Measurements from ENCODE around the gene SLC28A1. TPM values are rescaled to one million over a fixed set of nuclear protein-coding genes. Genes with fewer than 3 reads are reported as not detected.
A peak's percentile ranks its signal among the peaks of the same experiment; 100 is the strongest.

Gene SLC28A1
- total RNA-seq, 2 donors from 2014 or later, result not detected

DNA sequence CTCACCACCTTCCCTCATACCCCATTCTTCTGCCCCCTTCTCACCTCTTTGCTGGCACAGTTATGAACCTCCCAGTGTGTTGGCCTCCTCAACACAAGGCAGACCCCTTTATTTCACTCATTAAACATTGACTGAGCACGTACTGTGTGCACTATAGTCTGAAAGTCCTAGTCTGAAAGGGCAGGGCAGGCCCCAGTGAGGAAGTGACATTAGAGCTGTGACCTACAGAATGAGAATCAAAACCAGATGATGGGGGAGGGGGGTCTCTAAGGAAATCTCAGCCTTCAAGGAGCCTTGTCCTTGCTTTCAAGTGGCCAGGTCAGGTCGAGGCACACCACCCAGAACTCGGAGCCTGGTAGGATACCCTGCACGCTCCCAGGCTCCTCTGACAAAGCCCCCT lies 3.5 kb downstream of the SLC28A1 start:
- Mint-ChIP-seq H3K27ac (no peak overlapping the region), H3K4me3 (no peak overlapping the region), H3K27me3 (peaks cover 4% of the 10 kb centered on the region), H3K36me3 (ENCODE audit: low read depth) (no peaks in the 10 kb centered on the region), H3K9me3 (no peaks in the 10 kb centered on the region), H3K4me1 (no peaks in the 10 kb centered on the region)
- no peak for ATAC-seq (replicated peaks)

DNA sequence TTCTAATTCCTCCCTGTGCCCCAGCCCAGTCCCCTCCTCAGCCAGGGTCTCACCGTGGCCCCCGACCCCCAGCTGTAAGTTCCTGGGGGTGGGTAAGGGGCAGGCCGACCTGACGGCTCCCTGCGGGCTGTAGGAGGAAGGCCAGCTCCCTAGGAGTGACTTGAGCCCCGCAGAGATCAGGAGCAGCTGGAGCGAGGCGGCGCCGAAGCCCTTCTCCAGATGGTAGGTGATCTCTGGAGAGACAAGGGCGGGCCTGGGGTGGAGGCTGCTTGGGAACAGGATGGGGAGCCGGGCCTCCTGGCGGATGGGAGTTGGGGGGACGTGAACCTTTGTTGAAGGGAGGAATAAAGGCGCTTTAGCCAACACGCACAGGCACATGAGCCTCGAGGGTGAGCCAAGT lies 4.2 kb downstream of the SLC28A1 start:
- ATAC-seq (replicated peaks), result no peak
- no peak overlapping the region for H3K27ac Mint-ChIP-seq
- H3K4me1 Mint-ChIP-seq, result no peaks in the 10 kb centered on the region
- no peaks in the 10 kb centered on the region for H3K36me3 Mint-ChIP-seq (ENCODE audit: low read depth)
- peaks cover 4% of the 10 kb centered on the region for H3K27me3 Mint-ChIP-seq
- H3K9me3 Mint-ChIP-seq, result no peaks in the 10 kb centered on the region
- no peak overlapping the region for H3K4me3 Mint-ChIP-seq

DNA sequence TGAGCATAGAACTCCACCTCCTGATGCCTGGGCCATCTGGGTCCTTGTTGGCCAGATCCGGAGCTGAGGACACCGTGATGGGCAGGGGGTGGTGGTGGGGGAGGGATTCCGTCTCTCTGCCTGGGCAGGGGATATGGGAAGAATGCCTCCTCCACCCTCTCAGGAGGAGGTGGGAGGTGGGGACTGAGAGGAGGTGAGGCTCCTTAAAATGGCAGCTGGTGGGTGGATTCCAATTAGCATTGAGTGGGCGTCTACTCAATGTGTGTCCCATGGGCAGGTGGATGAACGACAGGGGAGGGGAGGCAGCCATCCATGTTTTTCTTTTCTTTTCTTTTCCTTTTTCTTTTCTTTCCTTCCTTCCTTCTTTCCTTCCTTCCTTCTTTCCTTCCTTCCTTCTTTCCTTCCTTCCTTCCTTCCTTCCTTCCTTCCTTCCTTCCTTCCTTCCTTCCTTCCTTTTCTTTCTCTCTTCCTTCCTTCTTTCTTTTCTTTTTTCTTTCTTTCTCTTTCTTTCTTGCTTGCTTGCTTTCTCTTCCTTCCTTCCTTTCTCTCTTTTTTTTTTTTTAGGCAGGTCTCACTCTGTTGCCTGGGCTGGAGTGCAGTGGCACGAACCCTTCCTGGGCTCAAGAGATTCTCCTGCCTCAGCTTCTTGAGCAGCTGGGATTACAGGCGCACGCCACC lies 5.0 kb downstream of the SLC28A1 start:
- no peaks in the 10 kb centered on the region for H3K4me1 Mint-ChIP-seq
- H3K27me3 Mint-ChIP-seq, result peaks cover 2% of the 10 kb centered on the region
- H3K27ac Mint-ChIP-seq, result peak overlapping the region; percentile 72
- no peak overlapping the region for H3K4me3 Mint-ChIP-seq
- no peaks in the 10 kb centered on the region for H3K9me3 Mint-ChIP-seq
- ATAC-seq (replicated peaks), result no peak
- H3K36me3 Mint-ChIP-seq (ENCODE audit: low read depth), result no peaks in the 10 kb centered on the region

DNA sequence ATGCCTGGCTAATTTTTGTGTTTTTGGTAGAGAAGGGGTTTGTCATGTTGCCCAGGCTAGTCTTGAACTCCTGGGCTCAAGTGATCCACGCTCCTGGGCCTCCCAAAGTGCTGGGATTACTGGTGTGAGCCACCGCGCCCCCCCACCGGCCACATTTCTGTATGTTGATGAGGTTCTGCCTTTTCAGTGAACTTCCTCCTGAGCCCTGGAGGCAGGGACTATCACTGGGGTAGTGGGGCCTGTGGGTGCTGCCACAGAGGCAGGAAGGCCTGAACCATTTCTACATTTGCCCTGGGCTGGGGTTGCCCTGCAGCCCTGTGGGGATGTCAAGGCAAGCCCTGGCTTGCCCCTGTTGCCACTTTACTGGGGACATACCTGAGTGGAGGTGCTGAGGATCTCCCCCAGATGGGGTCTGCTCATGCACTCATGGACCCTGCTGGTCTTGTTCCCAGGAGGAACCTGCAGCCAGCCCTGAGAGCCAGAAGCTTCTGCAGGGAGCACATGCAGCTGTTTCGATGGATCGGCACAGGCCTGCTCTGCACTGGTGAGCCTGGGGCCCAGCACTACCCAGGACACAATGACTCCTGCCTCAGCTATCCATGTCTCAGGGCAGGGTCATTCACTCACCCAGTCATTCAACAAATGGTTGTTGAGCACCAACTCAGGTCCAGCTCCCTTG lies 5.7 kb downstream of the SLC28A1 start:
- Mint-ChIP-seq H3K9me3 (no peaks in the 10 kb centered on the region), H3K4me3 (no peak overlapping the region), H3K27me3 (no peaks in the 10 kb centered on the region), H3K27ac (peak overlapping the region; percentile 72), H3K4me1 (no peaks in the 10 kb centered on the region), H3K36me3 (ENCODE audit: low read depth) (no peaks in the 10 kb centered on the region)
- ATAC-seq (replicated peaks), result no peak

DNA sequence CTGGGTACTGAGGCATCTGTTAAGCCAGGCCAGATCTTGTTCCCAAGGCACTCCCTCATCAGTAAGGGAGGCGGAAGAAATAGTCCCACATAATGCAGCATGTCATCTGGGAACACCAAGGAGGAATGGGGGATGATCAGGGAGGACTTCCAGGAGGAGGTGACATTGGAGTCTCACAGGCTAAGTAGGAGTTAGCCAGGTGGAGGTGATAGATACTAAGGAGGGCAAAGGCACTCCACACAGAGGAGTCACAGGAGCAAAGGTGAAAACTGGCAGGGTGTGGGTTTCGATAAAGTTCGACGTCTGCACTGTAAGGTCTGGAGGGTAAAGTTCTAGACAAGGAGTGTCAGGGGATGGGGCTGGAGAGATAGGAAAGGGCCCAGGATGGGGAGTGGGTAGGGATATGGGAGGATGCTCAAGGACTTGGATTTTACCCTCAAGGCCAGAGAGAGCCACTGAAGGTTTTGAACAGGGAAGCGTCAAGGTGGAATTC lies 6.3 kb downstream of the SLC28A1 start:
- H3K27me3 Mint-ChIP-seq, result no peaks in the 10 kb centered on the region
- no peaks in the 10 kb centered on the region for H3K4me1 Mint-ChIP-seq
- no peaks in the 10 kb centered on the region for H3K9me3 Mint-ChIP-seq
- ATAC-seq (replicated peaks), result no peak
- H3K36me3 Mint-ChIP-seq (ENCODE audit: low read depth), result no peaks in the 10 kb centered on the region
- H3K27ac Mint-ChIP-seq, result peak overlapping the region; percentile 6
- no peak overlapping the region for H3K4me3 Mint-ChIP-seq

DNA sequence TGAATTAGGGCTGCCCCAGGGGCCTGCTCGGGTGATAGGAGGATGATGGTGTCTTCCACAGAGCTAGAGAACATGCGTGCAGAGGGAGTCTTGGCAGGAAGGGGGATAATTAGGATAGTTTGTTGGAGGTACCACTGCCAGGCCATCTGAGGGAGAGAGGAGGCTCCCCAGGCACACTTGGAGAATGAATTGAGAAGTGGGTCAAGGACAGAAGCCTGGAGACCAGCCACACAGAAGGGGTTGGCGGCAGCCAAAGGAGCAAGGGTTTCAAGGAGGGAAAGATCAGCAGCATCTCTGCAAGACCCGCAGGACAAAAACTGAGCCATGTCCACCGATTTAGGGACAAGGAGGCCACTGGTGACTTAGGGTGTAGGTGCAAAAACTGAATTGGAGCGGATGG lies 6.9 kb downstream of the SLC28A1 start:
- no peaks in the 10 kb centered on the region for H3K27me3 Mint-ChIP-seq
- no peak overlapping the region for H3K27ac Mint-ChIP-seq
- H3K4me3 Mint-ChIP-seq, result no peak overlapping the region
- H3K9me3 Mint-ChIP-seq, result no peaks in the 10 kb centered on the region
- no peaks in the 10 kb centered on the region for H3K36me3 Mint-ChIP-seq (ENCODE audit: low read depth)
- ATAC-seq (replicated peaks), result no peak
- H3K4me1 Mint-ChIP-seq, result no peaks in the 10 kb centered on the region

DNA sequence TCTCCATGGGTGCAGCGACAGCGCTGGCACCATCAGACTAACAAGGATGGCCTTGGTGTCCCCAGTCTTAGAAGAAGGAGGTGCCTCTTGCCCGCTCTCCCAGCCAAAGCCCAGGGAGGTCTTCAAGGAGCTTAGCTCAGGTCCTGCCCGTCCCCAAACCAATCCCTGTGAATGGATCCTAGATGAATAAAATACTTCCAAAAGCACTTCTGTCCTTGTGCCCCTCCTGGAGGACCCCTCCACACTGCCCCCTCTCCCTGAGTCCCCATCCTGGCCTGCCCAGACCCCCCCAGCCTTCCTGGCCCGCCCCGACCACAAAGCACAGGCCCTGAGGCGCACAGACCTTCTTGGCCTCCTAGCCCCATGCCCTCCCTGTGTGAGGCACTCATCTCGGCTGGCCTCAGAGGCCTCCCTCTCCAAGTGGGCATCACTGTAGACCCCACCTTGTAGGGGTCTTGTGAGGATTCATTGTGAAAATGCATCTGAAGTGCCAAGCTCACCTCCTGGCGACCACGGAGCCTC lies 8.4 kb downstream of the SLC28A1 start:
- no peaks in the 10 kb centered on the region for H3K27me3 Mint-ChIP-seq
- no peaks in the 10 kb centered on the region for H3K4me1 Mint-ChIP-seq
- H3K4me3 Mint-ChIP-seq, result no peak overlapping the region
- H3K9me3 Mint-ChIP-seq, result no peaks in the 10 kb centered on the region
- ATAC-seq (replicated peaks), result no peak
- no peaks in the 10 kb centered on the region for H3K36me3 Mint-ChIP-seq (ENCODE audit: low read depth)
- H3K27ac Mint-ChIP-seq, result no peak overlapping the region

DNA sequence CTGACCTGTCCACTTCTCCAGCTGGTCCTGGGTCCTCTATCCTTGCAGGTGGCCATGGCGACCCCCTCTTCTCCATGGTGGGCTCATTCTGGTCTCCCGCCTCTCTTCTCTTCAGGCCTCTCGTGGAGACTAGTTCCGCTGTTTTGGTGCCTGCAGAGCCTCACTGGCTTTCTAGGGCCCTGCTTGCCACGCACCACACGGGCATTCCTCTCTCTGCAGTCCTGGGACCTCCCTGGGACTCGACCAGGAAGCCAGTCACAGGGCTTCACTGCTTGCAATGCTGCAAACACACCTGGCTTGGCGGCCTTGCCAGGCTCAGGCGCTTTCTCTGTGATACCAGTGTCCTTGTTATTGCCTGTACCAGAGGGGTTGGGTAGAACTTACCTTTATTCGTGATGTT lies 9.1 kb downstream of the SLC28A1 start:
- no peaks in the 10 kb centered on the region for H3K27me3 Mint-ChIP-seq
- no peaks in the 10 kb centered on the region for H3K9me3 Mint-ChIP-seq
- ATAC-seq (replicated peaks), result no peak
- no peaks in the 10 kb centered on the region for H3K36me3 Mint-ChIP-seq (ENCODE audit: low read depth)
- no peak overlapping the region for H3K4me3 Mint-ChIP-seq
- H3K4me1 Mint-ChIP-seq, result no peaks in the 10 kb centered on the region
- H3K27ac Mint-ChIP-seq, result no peak overlapping the region

DNA sequence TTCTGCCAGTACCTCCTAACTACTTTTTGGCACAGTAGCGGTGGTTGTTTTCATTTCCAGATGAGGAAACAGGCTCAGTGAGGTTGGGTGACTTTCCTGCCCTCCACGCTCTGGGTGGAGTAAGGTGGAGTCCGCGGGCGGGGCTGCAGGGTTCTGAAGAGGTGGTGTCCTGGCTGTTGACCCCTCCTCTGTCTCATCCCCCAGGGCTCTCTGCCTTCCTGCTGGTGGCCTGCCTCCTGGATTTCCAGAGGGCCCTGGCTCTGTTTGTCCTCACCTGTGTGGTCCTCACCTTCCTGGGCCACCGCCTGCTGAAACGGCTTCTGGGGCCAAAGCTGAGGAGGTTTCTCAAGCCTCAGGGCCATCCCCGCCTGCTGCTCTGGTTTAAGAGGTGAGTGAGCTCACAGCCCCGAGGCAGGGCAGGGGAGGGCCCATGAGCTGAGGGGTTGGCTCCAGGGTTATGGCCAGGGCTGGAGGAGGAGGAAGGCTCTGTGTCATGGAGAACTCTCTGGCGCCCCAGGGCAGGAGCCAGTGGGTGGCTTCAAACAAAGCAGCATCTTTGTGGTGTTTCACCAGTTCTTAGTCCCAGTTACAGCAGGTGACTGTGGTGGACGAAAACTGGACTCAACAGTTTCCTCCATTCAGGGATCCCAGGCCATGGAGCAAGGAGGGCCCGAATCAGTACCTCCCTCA lies 10.4 kb downstream of the SLC28A1 start:
- ATAC-seq (replicated peaks), result no peak
- Mint-ChIP-seq H3K36me3 (ENCODE audit: low read depth) (no peaks in the 10 kb centered on the region), H3K27ac (no peak overlapping the region), H3K4me1 (no peaks in the 10 kb centered on the region), H3K9me3 (peaks cover 3% of the 10 kb centered on the region), H3K27me3 (no peaks in the 10 kb centered on the region), H3K4me3 (no peak overlapping the region)

DNA sequence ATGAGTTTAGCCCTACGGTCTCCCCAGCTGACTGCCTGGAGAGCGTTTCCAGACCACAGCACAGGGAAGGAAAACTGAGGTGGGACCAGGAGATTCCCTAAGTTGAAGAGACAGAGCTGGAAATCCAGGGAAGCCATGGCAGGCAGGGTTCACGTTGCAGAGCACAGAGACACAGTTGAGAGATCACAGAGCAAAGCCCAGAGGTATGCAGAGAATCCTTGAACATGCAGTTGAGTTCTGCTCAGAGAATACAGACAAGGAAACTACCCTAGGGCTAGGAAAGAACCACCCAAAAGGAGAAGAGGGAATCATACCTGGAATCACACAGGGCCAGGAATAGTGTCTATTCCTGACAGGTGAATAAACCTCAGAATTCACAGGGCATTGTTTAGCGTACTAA lies 14.3 kb downstream of the SLC28A1 start:
- Mint-ChIP-seq H3K9me3 (peaks cover 7% of the 10 kb centered on the region), H3K27me3 (no peaks in the 10 kb centered on the region), H3K36me3 (ENCODE audit: low read depth) (no peaks in the 10 kb centered on the region), H3K4me1 (no peaks in the 10 kb centered on the region), H3K4me3 (no peak overlapping the region), H3K27ac (no peak overlapping the region)
- no peak for ATAC-seq (replicated peaks)

DNA sequence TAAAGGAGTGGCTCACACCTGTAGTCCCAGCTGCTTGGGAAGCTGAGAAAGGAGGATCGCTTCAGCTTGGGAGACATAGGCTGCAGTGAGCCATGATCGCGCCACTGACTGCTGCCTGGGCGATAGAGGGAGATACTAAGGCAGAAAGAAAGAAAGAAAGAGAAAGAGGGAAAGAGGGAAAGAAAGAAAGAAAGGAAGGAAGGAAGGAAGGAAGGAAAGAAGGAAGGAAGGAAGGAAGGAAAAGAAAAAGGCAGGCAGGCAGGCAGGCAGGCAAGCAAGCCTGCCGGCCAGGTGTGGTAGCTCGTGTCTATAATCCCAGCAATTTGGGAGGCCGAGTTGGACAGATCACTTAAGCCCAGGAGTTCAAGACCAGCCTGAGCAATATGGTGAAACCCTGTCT lies 15.3 kb downstream of the SLC28A1 start:
- H3K27me3 Mint-ChIP-seq, result no peaks in the 10 kb centered on the region
- H3K9me3 Mint-ChIP-seq, result peaks cover 7% of the 10 kb centered on the region
- H3K4me1 Mint-ChIP-seq, result no peaks in the 10 kb centered on the region
- ATAC-seq (replicated peaks), result no peak
- H3K36me3 Mint-ChIP-seq (ENCODE audit: low read depth), result no peaks in the 10 kb centered on the region
- no peak overlapping the region for H3K4me3 Mint-ChIP-seq
- H3K27ac Mint-ChIP-seq, result no peak overlapping the region

DNA sequence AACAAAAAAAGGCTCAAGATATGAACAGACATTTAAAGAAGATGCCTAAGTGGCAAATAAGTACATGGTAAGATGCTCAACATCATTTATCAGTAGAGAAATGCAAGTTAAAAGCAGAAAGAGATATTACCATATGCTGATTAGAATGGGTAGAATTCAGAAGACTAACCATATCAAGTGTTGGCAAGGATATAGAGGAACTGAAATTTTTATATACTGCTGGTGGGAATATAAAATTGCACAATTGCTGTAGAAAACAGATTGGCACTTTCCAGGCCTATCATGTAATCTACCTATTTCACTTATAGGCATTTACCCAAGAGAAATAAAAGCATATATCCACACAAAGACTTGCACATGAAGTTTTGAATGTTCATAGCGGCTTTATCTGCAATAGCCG lies 17.1 kb downstream of the SLC28A1 start:
- no peaks in the 10 kb centered on the region for H3K36me3 Mint-ChIP-seq (ENCODE audit: low read depth)
- no peak for ATAC-seq (replicated peaks)
- no peak overlapping the region for H3K27ac Mint-ChIP-seq
- H3K4me3 Mint-ChIP-seq, result no peak overlapping the region
- no peaks in the 10 kb centered on the region for H3K27me3 Mint-ChIP-seq
- no peaks in the 10 kb centered on the region for H3K4me1 Mint-ChIP-seq
- H3K9me3 Mint-ChIP-seq, result peaks cover 7% of the 10 kb centered on the region

DNA sequence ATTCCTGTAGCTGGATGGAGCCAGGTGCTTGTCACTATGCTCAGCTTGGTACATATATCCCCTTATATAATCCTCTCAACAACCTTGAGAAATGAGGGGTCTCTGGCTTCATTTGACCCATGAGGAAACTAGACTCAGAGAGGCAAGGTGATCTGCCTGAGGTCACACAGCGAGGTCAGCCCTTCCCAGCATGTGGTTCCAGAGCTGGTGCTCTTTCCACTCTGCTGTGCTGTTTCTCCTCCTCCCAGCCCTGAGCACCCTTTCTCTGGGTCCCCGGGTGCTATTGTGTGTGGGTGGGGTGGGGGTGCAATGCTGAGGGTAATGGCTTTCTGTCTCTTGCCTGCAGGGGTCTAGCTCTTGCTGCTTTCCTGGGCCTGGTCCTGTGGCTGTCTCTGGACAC lies 19.3 kb downstream of the SLC28A1 start:
- H3K4me3 Mint-ChIP-seq, result no peak overlapping the region
- H3K4me1 Mint-ChIP-seq, result no peaks in the 10 kb centered on the region
- no peak for ATAC-seq (replicated peaks)
- no peaks in the 10 kb centered on the region for H3K36me3 Mint-ChIP-seq (ENCODE audit: low read depth)
- H3K27ac Mint-ChIP-seq, result no peak overlapping the region
- no peaks in the 10 kb centered on the region for H3K27me3 Mint-ChIP-seq
- peaks cover 7% of the 10 kb centered on the region for H3K9me3 Mint-ChIP-seq

DNA sequence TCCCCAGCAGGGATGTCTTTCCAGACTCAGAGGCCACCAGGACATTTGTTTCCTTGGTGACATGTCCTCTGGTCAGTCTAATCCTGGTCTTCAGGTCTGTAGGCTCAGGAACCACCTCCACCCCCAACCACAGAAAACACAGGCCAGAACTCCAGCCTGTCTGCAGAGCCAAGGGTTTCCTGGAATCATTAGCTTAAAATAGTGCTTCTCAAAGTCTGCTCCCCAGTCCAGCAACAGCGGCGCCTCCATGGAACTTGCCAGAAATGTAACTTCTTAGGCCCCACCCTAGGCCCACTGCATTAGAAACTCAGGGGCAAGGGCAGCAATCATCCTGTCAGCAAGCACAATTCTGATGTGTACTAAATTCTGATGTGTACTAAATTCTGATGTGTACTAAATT lies 20.0 kb downstream of the SLC28A1 start:
- Mint-ChIP-seq H3K9me3 (peaks cover 7% of the 10 kb centered on the region), H3K27me3 (no peaks in the 10 kb centered on the region), H3K27ac (peak overlapping the region; percentile 70), H3K36me3 (ENCODE audit: low read depth) (no peaks in the 10 kb centered on the region), H3K4me1 (no peaks in the 10 kb centered on the region), H3K4me3 (no peak overlapping the region)
- no peak for ATAC-seq (replicated peaks)
